Skin of body (tissue), 2 donors: ENCODE data around the gene SEMA5B. TPM values are rescaled to one million over a fixed set of nuclear protein-coding genes. Genes with fewer than 3 reads are reported as not detected.

Source experiments
- DNase-seq: peaks from one replicate; lab custom pipeline; 2025; lab: John Stamatoyannopoulos, UW
- total RNA-seq: library from RNA; depleted of rRNA; stranded (reverse); fragments of >200 nt; gene quantifications from one replicate; pipeline ENCODE4 v1.2.3, GENCODE V29; 2014

The SEMA5B gene
- total RNA-seq, 1 donor from 2014 or later, result 8.6 TPM

DNA sequence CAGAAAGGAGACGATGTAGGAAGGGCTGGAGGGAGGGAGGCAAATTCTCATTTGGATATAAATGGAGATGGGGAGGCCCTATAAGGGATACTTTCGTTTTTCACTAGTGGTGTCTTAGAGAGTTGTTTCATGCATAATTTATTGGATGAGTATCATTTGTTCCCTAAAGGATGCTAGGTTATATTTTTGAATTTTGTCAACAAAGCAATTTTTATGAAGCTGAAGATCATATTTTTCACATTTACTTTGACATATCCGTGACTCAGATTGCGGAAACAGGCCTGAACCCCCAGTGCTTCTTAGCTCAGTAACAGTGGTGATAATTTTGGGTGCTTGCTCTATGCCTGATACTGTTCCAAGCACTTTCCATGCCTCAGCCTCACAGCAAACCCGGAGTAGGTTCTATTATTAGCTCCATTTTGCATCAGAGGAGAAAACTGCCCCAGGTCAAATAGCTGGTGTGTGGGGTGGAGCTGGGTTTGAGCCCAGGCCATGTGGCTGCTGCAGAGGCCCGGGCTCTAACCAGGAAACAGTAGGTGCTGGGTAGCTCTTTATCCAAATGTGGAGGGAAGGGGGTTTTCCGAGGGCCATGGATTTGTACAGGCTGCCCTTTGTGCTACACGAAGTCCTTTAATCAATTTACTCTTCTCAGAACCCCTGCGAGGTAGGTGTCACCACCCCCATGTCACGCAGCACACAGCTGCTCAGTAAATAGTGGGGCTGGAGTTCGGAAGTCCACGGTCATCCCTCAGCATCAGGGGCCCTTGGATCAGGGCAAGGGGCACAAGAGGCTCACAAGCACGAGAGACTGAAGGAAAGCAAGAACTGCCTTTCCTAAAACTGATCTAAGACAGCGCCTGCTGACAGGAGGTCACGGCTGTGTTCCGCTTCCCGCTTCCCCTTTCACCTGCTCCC is 133.6 kb downstream of the SEMA5B start:
- DNase-seq, result no peak

DNA sequence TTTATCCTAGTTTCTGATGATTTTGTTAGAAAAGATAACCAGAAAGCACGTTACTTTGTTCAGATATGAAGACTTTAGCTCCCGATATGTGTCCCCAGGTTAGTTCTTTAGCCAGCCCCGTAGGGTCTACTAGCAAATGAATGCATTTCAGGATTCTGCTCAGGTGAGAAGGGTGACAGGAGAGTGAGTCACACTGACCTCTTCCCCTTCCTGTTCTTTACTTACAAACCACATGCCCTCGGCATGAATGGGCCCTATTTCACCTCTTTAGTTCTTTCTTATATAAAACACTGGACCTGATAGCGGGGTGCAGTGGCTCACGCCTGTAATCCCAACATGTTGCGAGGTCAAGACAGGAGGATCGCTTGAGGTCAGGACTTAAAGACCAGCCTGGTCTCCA is 134.3 kb downstream of the SEMA5B start:
- no peak for DNase-seq

DNA sequence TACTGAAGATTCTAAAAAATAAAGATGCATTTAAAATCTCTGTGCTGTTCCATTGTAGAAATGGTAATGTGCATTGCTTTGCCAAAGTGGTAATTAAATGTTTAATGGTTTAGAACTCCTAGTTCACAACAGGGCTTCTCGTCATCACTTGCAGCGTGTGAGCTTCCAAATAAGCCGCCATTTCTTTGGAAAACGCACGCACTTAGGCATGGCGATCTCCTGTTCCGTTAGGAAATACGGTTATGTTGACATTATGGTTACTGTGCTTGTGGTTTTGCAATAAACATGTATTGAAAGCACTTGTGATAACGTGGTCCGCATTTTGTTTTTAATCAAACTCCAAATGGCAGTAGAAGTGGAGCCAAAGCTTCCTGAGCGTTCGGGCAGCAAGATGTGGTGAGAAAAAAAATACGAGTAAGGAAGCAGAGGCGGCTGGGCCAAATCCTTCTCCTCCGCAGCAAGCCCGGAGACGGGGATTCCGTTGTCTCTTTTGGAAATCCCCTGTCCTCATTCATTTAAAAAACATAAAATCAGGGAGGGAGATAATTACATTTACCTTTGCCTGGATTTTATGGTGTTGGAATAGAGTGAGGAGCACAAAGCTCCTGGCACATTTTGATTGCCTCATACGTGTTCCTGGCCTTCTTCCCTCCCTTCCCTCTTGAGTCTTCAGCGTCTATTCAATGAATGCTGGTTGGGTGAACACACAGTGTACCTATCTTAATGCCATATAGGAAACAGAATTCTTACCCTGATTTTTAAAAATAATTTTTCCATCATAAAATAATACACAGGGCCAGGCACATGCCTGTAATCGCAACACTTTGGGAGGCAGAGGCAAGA is 135.2 kb downstream of the SEMA5B start:
- DNase-seq, result no peak

DNA sequence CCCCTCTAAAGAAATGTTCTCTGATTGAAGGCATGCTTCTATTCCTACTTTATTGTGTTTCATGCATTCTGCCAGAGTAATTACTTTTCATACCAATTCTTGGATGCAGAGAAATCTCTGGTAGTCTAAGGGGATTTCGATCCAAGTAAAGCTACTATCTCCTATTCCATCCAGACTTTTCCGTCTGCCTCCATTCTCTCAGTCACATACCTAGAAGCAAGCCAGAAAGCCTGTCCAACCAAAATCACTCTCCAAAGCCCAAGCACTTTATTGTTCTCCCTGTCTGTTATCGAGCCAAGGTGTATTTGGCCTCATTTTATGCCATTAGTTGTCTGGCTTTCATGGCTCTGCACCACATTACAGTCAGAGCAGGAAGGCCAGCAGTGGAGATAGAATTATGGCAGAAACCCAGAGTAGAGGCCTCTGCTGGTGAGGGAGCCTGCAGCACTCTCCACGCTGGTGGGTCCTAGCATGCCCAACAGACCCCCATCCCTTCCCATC is 136.8 kb downstream of the SEMA5B start:
- DNase-seq, result no peak

DNA sequence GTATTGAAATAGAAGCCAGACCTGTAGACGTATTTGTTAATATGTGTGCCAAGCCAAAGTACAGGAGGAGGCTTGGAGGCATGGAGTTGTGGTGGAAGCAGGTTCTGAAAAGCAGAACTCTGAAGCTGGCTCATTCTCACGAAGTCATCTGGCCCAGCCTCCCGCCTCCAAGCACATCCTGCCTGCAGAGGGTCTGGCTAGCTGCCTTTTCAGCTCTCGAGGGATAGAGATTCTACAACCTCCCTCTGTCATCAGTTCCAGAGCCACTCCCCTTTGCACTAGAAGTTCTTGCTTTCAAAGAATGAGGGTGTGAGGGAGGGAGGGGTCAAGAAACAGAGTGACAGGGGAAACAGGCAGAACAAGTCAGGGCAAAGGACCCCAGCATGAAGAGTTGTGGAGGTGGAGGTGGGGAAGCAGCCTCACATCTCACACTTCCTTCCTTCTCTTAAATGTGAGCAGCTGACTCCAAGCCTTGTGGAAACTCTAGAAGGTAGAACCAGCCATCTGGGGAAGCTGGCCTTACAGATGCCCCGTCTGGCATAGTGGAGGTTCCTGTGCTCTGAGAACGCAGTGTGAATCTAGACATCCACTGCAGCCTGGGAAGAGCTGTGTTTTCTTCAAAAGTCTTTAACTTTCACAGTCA is 137.4 kb downstream of the SEMA5B start:
- peak; percentile 96 for DNase-seq

DNA sequence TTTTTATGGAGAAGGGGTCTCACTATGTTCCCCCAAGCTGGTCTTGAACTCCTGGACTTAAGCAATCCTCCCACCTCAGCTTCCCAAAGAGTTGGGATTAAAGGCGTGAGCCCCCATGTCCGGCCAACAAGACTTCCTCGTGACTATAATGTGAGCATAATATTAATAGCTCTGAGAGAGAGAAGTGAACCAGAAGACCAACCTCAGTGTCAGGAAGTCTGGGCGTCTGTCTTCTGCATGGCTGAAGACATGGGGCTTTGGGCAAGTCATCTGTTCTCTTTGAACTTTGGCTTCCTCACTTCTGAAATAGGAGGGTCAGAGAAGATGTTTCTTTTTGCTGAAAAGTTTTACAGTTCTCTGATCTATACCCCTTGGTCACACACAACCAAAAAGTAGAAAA is 140.6 kb downstream of the SEMA5B start:
- DNase-seq, result no peak

DNA sequence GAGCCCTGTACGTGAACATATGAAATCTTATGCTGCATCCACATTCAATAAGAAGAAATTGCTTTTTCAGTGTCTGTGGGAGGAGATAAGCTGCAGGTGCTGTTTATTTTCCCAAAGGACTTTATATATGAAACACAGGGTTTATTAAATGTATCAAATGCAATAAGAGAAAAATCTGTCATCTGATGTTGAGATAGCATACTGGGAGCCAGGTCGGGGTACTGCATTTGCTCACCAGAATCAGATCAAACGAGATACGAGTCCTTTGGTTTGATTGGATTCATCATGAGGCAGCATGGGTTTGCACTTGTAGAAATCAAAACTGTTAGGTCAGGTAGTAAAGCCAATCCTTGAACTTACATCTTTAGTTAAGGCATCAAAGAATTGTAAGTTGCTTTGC is 141.3 kb downstream of the SEMA5B start:
- no peak for DNase-seq

DNA sequence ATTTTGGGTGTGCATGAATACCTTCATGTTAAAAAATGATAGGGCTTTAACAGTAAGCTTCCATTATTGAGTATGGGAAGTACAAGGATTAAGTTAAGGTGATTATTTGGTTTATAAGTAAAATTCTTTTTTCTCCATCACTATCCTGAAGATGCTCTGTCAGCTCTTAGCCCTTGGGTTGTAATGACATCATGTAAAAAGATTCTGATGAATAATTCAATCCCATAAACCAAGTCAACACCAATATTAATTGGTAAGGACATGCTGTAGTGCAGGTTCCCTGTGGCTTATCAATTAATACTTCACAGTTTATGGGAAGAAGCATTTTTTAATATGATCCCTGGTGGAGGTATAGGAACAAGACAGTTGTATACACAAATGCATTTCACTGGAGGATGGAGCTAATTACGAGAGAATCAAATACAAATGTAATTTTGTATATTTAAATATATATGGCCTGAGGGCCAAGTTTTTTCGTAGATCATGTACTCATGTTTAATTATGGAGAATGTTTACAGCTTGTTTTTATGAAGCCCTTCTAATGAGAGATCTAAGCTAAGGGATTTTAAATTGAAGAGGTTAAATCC is 145.1 kb downstream of the SEMA5B start:
- no peak for DNase-seq

DNA sequence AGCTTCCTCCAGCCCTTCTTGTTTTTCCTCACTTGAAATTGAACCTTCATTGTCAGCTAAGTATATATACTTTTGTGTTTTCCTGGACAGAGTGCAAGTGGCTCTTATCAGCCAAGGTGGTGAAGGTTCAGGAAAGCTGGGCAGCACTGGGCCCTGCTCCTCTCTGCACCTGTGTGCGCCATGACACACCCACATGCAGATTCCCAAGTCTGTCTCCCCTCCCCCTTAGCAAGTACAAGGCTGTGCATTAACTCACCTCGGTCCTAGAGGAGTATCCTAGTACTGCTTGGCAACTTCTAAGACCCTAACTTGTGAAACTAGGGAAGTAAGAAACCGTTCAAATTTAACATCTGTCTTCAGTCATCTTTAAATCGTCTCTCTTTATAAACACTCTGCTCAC is 146.9 kb downstream of the SEMA5B start:
- DNase-seq, result no peak

DNA sequence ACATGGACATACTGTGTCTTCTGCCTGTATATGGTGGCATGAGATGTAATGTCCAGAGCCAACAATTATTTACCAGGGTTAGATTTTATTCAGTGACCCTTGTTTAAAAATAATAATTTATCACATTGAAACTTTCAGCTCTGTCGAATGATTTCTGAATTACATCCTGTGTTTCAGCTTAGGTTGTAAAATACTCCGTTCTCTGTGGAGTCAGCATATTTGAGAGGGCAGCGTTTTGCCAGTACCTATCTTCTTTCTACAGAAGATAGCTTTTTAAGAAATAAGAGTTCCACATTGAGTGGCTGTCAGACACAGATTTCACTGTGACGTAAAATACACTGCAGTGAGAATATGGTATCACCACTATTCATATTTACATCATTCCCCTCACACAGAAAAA is 147.4 kb downstream of the SEMA5B start:
- DNase-seq, result no peak

DNA sequence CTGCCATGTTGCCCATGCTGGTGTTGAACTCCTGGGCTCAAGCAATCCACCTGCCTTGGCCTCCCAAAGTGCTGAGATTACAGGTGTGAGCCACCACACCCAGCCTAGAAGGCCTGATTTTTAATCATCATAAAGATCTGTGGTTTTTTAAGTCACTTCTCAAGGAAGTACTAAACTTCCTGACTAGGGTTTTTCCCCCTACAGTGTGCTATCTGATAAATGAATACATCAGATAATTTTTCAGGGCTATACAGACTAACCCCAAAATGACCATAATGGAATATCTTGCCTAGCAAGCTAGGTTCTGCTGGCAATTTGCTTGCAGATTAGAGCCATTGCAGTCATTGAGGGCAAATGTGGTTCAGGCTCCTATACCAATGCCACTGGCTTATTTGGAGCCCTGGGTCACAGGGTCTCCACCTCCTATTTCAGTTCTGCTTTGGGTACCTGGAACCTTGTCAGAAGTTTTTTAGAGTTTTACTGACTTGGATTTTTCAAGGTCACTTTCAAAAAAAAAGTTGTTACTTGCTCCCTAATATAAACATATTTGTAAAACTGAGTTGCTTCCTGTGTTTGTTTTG is 151.9 kb downstream of the SEMA5B start:
- DNase-seq, result no peak

DNA sequence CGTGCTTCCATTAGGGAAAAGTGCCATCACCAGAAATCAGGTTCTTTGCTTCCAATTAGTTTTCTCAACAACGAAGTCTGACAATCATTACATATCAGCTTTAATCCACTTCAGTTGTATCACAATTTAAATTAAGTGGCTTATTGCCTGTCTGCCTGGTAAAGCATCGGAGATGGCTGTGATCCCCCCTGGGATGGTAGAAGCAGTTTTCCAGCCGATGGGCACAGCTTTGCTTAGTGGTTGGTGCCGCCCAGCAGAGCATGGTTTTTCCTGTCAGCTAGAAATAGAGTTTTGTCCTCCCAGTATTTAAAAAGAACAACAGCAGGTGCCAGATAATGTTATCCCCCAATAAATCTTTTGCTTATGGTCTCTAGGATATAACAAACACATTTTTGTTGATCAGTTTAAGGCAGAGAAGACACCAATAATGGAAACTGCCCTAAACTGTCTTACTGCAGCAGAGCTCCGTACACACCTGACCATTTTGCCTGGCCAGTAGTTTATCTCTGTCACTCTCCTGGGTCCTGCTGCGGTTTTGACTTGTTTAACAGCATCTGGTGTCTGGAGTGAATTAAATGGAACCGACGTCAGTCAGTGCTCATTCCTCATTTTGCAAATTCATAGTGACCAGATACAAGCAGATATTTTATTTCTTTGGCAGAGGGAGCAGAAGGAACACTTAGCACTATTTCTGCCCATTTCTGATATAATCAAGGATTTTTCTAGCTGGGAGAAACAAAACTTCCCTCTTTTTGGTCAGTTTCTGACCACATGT is 153.6 kb downstream of the SEMA5B start:
- peak; percentile 3 for DNase-seq

DNA sequence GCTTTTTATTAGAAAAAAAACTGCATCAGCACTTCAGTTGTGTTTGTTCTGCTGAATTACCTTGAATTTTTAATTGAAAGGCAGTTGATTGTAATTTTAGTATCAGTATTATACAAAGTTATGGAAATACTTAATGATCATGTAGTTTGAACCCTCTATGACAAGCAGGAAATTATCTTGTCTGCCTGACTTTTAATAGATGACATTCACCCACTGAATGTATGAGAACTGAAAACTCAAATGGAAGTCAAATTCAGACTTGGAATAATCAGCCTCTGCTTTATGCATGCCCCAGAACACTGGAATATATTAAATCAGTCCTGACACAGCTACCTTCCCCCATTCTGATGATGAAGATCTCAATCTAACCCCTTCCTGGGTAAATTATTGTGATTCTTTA is 159.2 kb downstream of the SEMA5B start:
- no peak for DNase-seq

DNA sequence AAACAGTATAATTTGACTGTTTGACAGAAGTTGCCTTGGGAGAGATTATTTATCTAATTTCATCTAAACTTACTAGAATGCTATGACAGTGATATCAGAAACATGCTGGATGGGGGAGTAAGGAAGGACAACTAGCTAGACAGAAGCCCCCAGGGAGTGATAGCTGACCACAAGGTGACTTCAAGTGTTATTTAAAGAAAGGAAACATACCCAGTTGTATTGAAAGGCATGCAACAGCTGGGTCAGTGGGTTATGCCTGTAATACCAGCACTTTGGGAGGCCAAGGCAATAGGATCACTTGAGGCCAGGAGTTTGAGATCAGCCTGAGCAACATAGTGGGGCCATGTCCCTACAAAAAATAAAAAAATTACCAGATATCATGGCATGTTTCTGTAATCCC is 163.1 kb downstream of the SEMA5B start:
- DNase-seq, result no peak

DNA sequence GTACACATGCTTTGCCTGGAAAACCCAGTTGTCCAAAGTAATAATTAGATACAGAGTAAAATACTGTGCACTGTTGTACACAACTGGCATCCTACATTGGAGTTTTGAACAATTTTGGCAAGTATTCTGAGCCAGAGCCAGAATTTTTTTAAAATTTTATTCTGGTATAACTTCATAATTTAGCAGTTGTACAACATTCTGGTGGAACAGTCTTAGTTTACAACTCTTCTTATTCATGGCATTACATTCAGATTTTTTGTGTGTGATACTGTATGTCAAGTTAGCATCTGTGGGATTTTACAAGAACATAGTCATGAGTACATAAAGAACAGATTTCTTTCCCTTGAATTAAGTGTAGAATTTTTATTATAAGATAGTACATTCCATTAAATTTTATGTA is 165.2 kb downstream of the SEMA5B start:
- DNase-seq, result no peak

Other genes starting within 250 kb of the SEMA5B start
- 8.0 TPM for gene HSPBAP1, start 233.9 kb downstream of the SEMA5B start, total RNA-seq
- gene SLC49A4, start 232.7 kb downstream of the SEMA5B start, total RNA-seq, result 13.2 TPM
- 17.9 TPM for gene PDIA5, start 39.3 kb upstream of the SEMA5B start, total RNA-seq
- gene SEC22A, start 174.2 kb upstream of the SEMA5B start, total RNA-seq, result 41.2 TPM